ENCODE data around the gene TUBA3E.
"Not testable (repeated sequence)": the region's sequence is repeated elsewhere in the genome, so short reads cannot be mapped to it uniquely, and the experiment has no call there.

DNA sequence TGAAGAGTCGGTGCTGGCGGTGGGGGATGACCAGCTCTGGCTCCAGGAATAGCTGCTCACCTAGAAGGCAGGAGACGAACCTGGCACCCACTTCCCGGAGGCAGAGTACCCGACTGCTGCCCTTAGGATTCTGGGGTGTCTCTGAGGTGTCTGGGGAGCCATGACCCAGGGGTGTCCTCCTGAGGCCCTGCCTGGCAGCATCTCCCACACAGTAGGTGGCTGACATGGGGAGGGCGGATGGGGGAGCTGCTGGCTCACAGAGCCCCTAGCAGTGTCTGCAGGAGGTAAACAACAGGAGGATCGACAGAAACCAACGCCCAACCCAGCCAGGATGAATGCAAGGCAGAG lies 43.8 kb downstream of the TUBA3E start:
- not testable (repeated sequence) for TF ChIP-seq POLR2A (IDR thresholded peaks at IDR 0.05)
- TF ChIP-seq, protein P1, sequence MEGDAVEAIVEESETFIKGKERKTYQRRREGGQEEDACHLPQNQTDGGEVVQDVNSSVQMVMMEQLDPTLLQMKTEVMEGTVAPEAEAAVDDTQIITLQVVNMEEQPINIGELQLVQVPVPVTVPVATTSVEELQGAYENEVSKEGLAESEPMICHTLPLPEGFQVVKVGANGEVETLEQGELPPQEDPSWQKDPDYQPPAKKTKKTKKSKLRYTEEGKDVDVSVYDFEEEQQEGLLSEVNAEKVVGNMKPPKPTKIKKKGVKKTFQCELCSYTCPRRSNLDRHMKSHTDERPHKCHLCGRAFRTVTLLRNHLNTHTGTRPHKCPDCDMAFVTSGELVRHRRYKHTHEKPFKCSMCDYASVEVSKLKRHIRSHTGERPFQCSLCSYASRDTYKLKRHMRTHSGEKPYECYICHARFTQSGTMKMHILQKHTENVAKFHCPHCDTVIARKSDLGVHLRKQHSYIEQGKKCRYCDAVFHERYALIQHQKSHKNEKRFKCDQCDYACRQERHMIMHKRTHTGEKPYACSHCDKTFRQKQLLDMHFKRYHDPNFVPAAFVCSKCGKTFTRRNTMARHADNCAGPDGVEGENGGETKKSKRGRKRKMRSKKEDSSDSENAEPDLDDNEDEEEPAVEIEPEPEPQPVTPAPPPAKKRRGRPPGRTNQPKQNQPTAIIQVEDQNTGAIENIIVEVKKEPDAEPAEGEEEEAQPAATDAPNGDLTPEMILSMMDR (IDR thresholded peaks at IDR 0.05) = not testable (repeated sequence)
